HepG2 (cell line): ENCODE results near the gene EPB41L2.

Experiments used
- EP300 ChIP-seq, 3 experiments: sonication (generic) in 1 of 3; formaldehyde crosslinking in 1 of 3; IDR thresholded peaks; 2 replicates each; pipeline versions ENCODE4 v1.5.1 to v1.6.1; 2011 to 2020; ENCODE audit warnings: low read depth in 2 of 3, low read length in 2 of 3, borderline replicate concordance in 1 of 3, improper control_type of control experiment in 1 of 3, mild to moderate bottlenecking in 1 of 3, missing genetic modification reagents in 1 of 3, moderate library complexity in 1 of 3
- EZH2 ChIP-seq: conservative IDR thresholded peaks from 2 replicates; pipeline ENCODE4 v1.6.1; 2012; ENCODE audit warnings: mild to moderate bottlenecking, low read depth, low read length, moderate library complexity
- FOSL2 ChIP-seq: sonication (generic); formaldehyde crosslinking; IDR thresholded peaks from 2 replicates; pipeline ENCODE4 v1.4.0; 2020; ENCODE audit warnings: missing genetic modification reagents
- SMARCC2 ChIP-seq: fragments of 450-650 bp; IDR thresholded peaks from 2 replicates; pipeline ENCODE4 v1.6.1; 2017; ENCODE audit warnings: antibody characterized with exemption, mild to moderate bottlenecking
- ZNF549 ChIP-seq: sonication (generic); formaldehyde crosslinking; IDR thresholded peaks from 2 replicates; pipeline ENCODE4 v1.5.0; 2020; ENCODE audit warnings: missing genetic modification reagents
- TF ChIP-seq, protein P1 (sequence below), 2 experiments: IDR thresholded peaks; 2 replicates each; pipeline ENCODE4 v1.6.1; 2011 to 2012; ENCODE audit warnings: low read length in 2 of 2, borderline replicate concordance in 1 of 2, low read depth in 1 of 2, mild to moderate bottlenecking in 1 of 2, moderate library complexity in 1 of 2
- TF ChIP-seq, protein P2 (sequence below): sonication (generic); formaldehyde crosslinking; IDR thresholded peaks from 2 replicates; pipeline ENCODE4 v1.5.0; 2020; ENCODE audit warnings: mild to moderate bottlenecking, missing genetic modification reagents, moderate library complexity
- TF ChIP-seq, protein P3 (sequence below): sonication (generic); formaldehyde crosslinking; IDR thresholded peaks from 2 replicates; pipeline ENCODE4 v1.4.0; 2020; ENCODE audit warnings: mild to moderate bottlenecking, missing genetic modification reagents
- TF ChIP-seq, protein P4 (sequence below): sonication (generic); formaldehyde crosslinking; IDR thresholded peaks from 2 replicates; pipeline ENCODE4 v1.4.0; 2020; ENCODE audit warnings: missing genetic modification reagents
- TF ChIP-seq, protein P5 (sequence below): sonication (generic); formaldehyde crosslinking; IDR thresholded peaks from 2 replicates; pipeline ENCODE4 v1.5.1; 2020; ENCODE audit warnings: missing genetic modification reagents, mild to moderate bottlenecking, borderline replicate concordance

DNA sequence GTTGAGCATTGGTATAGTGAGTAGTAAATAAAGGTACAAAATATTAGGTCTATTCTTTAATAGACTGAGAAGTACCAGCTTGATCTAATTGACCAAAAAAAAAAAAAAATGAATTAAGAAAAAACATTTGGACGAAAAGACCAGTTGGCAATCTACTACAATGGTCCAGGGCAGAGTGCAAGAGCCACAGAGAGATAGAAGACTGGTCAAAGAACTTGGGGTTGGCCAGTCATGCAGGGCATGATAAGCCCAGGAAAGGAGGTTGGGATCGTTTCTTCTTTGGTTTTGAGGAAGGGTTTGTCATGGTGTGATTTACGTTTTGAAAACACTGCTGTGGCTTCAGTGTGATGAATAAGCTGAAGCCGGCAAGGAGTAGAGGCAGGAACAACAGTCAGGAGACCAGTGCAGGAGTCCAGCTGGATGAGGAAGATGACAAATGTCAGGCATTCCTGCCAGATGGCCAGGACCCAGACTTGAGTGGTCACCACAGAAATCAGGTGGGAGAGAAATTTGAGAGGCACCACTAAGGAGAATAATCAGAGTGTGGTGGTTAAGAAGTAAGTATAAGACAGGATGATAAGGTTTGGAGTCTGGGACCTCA lies 221.8 kb downstream of the EPB41L2 start:
- TF ChIP-seq, protein P1, sequence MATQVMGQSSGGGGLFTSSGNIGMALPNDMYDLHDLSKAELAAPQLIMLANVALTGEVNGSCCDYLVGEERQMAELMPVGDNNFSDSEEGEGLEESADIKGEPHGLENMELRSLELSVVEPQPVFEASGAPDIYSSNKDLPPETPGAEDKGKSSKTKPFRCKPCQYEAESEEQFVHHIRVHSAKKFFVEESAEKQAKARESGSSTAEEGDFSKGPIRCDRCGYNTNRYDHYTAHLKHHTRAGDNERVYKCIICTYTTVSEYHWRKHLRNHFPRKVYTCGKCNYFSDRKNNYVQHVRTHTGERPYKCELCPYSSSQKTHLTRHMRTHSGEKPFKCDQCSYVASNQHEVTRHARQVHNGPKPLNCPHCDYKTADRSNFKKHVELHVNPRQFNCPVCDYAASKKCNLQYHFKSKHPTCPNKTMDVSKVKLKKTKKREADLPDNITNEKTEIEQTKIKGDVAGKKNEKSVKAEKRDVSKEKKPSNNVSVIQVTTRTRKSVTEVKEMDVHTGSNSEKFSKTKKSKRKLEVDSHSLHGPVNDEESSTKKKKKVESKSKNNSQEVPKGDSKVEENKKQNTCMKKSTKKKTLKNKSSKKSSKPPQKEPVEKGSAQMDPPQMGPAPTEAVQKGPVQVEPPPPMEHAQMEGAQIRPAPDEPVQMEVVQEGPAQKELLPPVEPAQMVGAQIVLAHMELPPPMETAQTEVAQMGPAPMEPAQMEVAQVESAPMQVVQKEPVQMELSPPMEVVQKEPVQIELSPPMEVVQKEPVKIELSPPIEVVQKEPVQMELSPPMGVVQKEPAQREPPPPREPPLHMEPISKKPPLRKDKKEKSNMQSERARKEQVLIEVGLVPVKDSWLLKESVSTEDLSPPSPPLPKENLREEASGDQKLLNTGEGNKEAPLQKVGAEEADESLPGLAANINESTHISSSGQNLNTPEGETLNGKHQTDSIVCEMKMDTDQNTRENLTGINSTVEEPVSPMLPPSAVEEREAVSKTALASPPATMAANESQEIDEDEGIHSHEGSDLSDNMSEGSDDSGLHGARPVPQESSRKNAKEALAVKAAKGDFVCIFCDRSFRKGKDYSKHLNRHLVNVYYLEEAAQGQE (IDR thresholded peaks at IDR 0.05; ENCODE audit: borderline replicate concordance in 1 of 2, low read depth in 1 of 2, low read length in 2 of 2): no peak
- TF ChIP-seq, protein P2, sequence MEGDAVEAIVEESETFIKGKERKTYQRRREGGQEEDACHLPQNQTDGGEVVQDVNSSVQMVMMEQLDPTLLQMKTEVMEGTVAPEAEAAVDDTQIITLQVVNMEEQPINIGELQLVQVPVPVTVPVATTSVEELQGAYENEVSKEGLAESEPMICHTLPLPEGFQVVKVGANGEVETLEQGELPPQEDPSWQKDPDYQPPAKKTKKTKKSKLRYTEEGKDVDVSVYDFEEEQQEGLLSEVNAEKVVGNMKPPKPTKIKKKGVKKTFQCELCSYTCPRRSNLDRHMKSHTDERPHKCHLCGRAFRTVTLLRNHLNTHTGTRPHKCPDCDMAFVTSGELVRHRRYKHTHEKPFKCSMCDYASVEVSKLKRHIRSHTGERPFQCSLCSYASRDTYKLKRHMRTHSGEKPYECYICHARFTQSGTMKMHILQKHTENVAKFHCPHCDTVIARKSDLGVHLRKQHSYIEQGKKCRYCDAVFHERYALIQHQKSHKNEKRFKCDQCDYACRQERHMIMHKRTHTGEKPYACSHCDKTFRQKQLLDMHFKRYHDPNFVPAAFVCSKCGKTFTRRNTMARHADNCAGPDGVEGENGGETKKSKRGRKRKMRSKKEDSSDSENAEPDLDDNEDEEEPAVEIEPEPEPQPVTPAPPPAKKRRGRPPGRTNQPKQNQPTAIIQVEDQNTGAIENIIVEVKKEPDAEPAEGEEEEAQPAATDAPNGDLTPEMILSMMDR (CRISPR knock-in tag): no peak
- TF ChIP-seq FOSL2 (no peak), SMARCC2 (no peak), EZH2 (no peak), ZNF549 (no peak), EP300 (IDR thresholded peaks at IDR 0.05; ENCODE audit: low read depth in 2 of 2, low read length in 2 of 2) (no peak), EP300 (CRISPR knock-in tag; IDR thresholded peaks at IDR 0.05; ENCODE audit: borderline replicate concordance) (no peak)
- TF ChIP-seq, protein P3, sequence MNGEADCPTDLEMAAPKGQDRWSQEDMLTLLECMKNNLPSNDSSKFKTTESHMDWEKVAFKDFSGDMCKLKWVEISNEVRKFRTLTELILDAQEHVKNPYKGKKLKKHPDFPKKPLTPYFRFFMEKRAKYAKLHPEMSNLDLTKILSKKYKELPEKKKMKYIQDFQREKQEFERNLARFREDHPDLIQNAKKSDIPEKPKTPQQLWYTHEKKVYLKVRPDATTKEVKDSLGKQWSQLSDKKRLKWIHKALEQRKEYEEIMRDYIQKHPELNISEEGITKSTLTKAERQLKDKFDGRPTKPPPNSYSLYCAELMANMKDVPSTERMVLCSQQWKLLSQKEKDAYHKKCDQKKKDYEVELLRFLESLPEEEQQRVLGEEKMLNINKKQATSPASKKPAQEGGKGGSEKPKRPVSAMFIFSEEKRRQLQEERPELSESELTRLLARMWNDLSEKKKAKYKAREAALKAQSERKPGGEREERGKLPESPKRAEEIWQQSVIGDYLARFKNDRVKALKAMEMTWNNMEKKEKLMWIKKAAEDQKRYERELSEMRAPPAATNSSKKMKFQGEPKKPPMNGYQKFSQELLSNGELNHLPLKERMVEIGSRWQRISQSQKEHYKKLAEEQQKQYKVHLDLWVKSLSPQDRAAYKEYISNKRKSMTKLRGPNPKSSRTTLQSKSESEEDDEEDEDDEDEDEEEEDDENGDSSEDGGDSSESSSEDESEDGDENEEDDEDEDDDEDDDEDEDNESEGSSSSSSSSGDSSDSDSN (CRISPR knock-in tag): no peak
- TF ChIP-seq, protein P4, sequence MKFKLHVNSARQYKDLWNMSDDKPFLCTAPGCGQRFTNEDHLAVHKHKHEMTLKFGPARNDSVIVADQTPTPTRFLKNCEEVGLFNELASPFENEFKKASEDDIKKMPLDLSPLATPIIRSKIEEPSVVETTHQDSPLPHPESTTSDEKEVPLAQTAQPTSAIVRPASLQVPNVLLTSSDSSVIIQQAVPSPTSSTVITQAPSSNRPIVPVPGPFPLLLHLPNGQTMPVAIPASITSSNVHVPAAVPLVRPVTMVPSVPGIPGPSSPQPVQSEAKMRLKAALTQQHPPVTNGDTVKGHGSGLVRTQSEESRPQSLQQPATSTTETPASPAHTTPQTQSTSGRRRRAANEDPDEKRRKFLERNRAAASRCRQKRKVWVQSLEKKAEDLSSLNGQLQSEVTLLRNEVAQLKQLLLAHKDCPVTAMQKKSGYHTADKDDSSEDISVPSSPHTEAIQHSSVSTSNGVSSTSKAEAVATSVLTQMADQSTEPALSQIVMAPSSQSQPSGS (CRISPR knock-in tag): no peak
- TF ChIP-seq, protein P5, sequence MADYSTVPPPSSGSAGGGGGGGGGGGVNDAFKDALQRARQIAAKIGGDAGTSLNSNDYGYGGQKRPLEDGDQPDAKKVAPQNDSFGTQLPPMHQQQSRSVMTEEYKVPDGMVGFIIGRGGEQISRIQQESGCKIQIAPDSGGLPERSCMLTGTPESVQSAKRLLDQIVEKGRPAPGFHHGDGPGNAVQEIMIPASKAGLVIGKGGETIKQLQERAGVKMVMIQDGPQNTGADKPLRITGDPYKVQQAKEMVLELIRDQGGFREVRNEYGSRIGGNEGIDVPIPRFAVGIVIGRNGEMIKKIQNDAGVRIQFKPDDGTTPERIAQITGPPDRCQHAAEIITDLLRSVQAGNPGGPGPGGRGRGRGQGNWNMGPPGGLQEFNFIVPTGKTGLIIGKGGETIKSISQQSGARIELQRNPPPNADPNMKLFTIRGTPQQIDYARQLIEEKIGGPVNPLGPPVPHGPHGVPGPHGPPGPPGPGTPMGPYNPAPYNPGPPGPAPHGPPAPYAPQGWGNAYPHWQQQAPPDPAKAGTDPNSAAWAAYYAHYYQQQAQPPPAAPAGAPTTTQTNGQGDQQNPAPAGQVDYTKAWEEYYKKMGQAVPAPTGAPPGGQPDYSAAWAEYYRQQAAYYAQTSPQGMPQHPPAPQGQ: no peak
